Choroid plexus epithelial cell (primary cell): Measurements from ENCODE around the gene GPR78.

ENCODE experiments used
- DNase-seq: peaks from one replicate; pipeline ENCODE4 v3.0.0-alpha.2; 2010; ENCODE audit warnings: low read depth
- H3K4me3 ChIP-seq: 2 replicates; pipeline ENCODE4 v1.5.1; 2011; ENCODE audit warnings: low read depth, mild to moderate bottlenecking, control low read depth, low read length, moderate library complexity
- TF ChIP-seq, protein P1 (sequence below): conservative IDR thresholded peaks from 2 replicates; pipeline ENCODE4 v1.5.1; 2011; ENCODE audit warnings: low read depth, mild to moderate bottlenecking, control low read depth, inconsistent platforms, low read length, moderate library complexity

The GPR78 gene, protein sequence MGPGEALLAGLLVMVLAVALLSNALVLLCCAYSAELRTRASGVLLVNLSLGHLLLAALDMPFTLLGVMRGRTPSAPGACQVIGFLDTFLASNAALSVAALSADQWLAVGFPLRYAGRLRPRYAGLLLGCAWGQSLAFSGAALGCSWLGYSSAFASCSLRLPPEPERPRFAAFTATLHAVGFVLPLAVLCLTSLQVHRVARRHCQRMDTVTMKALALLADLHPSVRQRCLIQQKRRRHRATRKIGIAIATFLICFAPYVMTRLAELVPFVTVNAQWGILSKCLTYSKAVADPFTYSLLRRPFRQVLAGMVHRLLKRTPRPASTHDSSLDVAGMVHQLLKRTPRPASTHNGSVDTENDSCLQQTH

GRCh38 chr4:8580321-8581093 lies at the start of gene GPR78:
TSS of gene GPR78 (plus strand) at chr4:8580392. CDS start at chr4:8580983, 591 bp downstream.
- no peak within 1 kb of the TSS for H3K4me3 ChIP-seq
- peak; percentile 55 for DNase-seq
- TF ChIP-seq, protein P1, sequence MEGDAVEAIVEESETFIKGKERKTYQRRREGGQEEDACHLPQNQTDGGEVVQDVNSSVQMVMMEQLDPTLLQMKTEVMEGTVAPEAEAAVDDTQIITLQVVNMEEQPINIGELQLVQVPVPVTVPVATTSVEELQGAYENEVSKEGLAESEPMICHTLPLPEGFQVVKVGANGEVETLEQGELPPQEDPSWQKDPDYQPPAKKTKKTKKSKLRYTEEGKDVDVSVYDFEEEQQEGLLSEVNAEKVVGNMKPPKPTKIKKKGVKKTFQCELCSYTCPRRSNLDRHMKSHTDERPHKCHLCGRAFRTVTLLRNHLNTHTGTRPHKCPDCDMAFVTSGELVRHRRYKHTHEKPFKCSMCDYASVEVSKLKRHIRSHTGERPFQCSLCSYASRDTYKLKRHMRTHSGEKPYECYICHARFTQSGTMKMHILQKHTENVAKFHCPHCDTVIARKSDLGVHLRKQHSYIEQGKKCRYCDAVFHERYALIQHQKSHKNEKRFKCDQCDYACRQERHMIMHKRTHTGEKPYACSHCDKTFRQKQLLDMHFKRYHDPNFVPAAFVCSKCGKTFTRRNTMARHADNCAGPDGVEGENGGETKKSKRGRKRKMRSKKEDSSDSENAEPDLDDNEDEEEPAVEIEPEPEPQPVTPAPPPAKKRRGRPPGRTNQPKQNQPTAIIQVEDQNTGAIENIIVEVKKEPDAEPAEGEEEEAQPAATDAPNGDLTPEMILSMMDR = no peak

DNA sequence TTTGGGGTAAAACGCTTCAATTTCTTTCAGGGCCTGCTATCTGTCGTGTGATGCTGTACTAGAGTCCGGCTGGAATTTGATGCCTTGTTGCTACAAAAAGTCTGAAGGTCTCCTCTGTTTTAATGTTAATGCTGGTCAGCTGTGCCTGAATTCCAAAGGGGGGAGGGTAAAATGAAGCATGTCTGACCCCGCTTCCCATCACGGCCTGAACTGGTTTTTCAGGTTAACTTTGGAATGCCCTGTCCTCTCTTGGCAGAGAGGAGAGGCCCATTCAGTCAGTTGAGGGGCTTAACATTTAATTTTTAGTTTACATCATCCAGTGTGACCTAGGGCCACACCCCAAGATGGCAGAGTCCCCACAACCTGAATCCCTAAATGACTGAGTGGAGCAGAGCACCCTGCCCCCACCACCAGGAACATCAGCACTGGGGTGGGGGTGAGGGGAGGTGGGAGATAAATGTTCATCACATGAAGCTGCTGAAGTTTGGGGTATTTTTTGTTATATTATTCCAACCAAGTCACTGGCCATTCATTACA lies 47.9 kb upstream of the GPR78 start:
- TF ChIP-seq, protein P1 = no peak
- no peak for DNase-seq

DNA sequence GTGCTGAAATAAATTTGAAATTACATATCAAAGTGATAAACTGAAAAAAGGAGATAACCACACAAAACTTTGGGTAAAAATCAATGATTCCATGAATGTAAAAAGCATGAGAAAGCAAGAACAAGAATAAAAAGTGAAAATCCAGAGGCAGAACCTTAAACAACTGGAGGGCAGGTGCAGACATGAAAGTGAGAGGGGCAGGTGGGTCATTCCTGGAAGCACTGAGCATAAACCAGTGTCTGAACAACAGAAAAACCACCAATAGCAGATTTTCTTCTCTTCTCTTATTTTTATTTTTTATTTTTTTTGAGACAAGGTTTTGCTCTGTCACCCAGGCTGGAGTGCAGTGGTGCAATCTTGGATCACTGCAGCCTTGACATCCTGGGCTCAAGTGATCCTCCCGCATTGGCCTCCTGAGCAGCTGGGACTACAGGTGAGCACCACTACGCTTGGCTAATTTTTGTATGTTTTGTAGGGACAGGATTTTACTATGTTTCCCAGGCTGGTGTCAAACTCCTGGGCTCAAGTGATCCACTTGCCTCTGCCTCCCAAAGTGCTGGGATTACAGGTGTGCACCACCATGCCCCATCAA lies 46.8 kb upstream of the GPR78 start:
- H3K4me3 ChIP-seq = no peak overlapping the region
- DNase-seq = no peak
- TF ChIP-seq, protein P1 = no peak

More for the DNA sequence above, 47.9 kb upstream of the GPR78 start:
- H3K4me3 ChIP-seq = no peak overlapping the region

DNA sequence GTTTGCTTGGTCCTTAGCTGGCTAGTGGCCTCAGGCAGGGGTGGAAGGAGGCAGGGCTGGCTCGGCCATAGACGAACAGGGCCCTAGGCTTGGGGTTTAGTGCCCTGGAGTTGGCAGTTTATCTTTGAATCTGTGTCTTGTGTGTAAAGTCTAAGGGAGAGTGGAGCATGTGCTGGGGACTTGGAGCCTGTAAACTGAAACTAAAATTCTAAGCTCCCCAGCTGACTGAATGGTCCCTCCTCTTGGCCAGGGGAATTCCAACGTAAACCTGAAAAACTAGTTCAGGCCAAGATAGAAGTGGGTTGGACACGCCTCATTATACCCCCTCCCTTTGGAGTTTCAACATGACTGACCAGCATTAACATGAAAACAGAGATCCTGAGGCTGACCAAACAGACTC lies 46.1 kb upstream of the GPR78 start:
- no peak overlapping the region for H3K4me3 ChIP-seq
- DNase-seq = peak; percentile 92
- TF ChIP-seq, protein P1 = no peak

DNA sequence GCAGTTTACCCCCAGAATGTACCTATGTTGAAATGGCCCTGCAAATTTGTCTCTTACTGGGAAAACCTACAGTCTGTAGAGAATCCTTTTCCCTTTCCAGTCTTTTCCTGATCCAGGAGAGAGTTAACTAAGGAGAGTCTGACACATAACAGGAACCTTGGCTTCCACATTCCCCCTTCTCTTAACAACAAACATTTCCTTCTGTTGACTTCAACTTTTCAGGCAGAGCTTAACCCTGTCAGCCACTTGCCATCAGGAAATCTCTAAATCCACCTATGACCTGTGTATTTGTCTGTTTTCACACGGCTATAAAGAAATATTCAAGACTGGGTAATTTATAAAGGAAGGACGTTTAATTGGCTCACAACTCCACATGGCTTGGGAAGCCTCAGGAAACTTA lies 45.6 kb upstream of the GPR78 start:
- DNase-seq = no peak
- TF ChIP-seq, protein P1 = no peak
- H3K4me3 ChIP-seq = no peak overlapping the region

- H3K4me3 ChIP-seq = no peak overlapping the region
- TF ChIP-seq, protein P1 = no peak
- DNase-seq = no peak
Observed at GRCh38 chr4:8536467-8536866, 43.7 kb upstream of the GPR78 start.
